ENCODE data around the gene FANCM.
"Not testable (repeated sequence)": the region's sequence is repeated elsewhere in the genome, so short reads cannot be mapped to it uniquely, and the experiment has no call there.

Gene FANCM

GRCh38 chr14:45212231-45212630 is 76.5 kb downstream of the FANCM start:
- no peaks in the 10 kb centered on the region for H4K20me1 ChIP-seq (ENCODE audit: insufficient read depth, low read length)
- ATAC-seq (ENCODE audit: insufficient read depth, low read depth) (no peak), DNase-seq (no peak)
- no peak overlapping the region for H3K9ac ChIP-seq (ENCODE audit: low read depth, low read length)
- H3K27me3 ChIP-seq (ENCODE audit: insufficient read depth, low read length, poor library complexity), result no peaks in the 10 kb centered on the region
- no peak for TF ChIP-seq EZH2 (IDR thresholded peaks at IDR 0.05; ENCODE audit: borderline replicate concordance, low read depth, low read length, severe bottlenecking)
- no peak for TF ChIP-seq CTCF (IDR thresholded peaks at IDR 0.05; ENCODE audit: borderline replicate concordance, extremely low read depth, low read length, poor library complexity, severe bottlenecking)
- no peak overlapping the region for H3K4me2 ChIP-seq (ENCODE audit: insufficient read depth, low read length)
- no peaks in the 10 kb centered on the region for H3K79me2 ChIP-seq (ENCODE audit: insufficient read depth, low read length)
- no peak overlapping the region for H3K4me3 ChIP-seq (ENCODE audit: low read depth in 1 of 2, low read length in 2 of 2)
- H3K27ac ChIP-seq (ENCODE audit: low read length), result no peak overlapping the region
- no peaks in the 10 kb centered on the region for H3K9me3 ChIP-seq (ENCODE audit: insufficient read depth, low read length, severe bottlenecking)
- H3K4me1 ChIP-seq (ENCODE audit: insufficient read depth, low read length), result no peaks in the 10 kb centered on the region
- H2AFZ ChIP-seq (ENCODE audit: low read depth, low read length), result no peak overlapping the region
- H3K36me3 ChIP-seq (ENCODE audit: insufficient read depth, low read length), result peaks cover 93% of the 10 kb centered on the region

GRCh38 chr14:45213716-45214115 is 78.0 kb downstream of the FANCM start:
- H3K9ac ChIP-seq (ENCODE audit: low read depth, low read length); H3K27ac ChIP-seq (ENCODE audit: low read length); H4K20me1 ChIP-seq (ENCODE audit: insufficient read depth, low read length); DNase-seq; H3K4me1 ChIP-seq (ENCODE audit: insufficient read depth, low read length); H3K4me2 ChIP-seq (ENCODE audit: insufficient read depth, low read length); H3K79me2 ChIP-seq (ENCODE audit: insufficient read depth, low read length); H3K4me3 ChIP-seq (ENCODE audit: low read depth in 1 of 2, low read length in 2 of 2); H3K27me3 ChIP-seq (ENCODE audit: insufficient read depth, low read length, poor library complexity); ATAC-seq (ENCODE audit: insufficient read depth, low read depth); H3K9me3 ChIP-seq (ENCODE audit: insufficient read depth, low read length, severe bottlenecking); H2AFZ ChIP-seq (ENCODE audit: low read depth, low read length): not testable (repeated sequence)
- peaks cover 93% of the 10 kb centered on the region for H3K36me3 ChIP-seq (ENCODE audit: insufficient read depth, low read length)

GRCh38 chr14:45214341-45214740 is 78.6 kb downstream of the FANCM start:
- not testable (repeated sequence) for H3K27me3 ChIP-seq (ENCODE audit: insufficient read depth, low read length, poor library complexity)

GRCh38 chr14:45222485-45223262 is 86.9 kb downstream of the FANCM start:
- H4K20me1 ChIP-seq (ENCODE audit: insufficient read depth, low read length), result no peaks in the 10 kb centered on the region; the same call in 1 of the 2 replicates
- no peaks in the 10 kb centered on the region for H3K79me2 ChIP-seq (ENCODE audit: insufficient read depth, low read length)
- TF ChIP-seq CTCF (IDR thresholded peaks at IDR 0.05; ENCODE audit: borderline replicate concordance, extremely low read depth, low read length, poor library complexity, severe bottlenecking) (no peak), EZH2 (IDR thresholded peaks at IDR 0.05; ENCODE audit: borderline replicate concordance, low read depth, low read length, severe bottlenecking) (no peak)
- no peak overlapping the region for H3K27ac ChIP-seq (ENCODE audit: low read length)
- H3K36me3 ChIP-seq (ENCODE audit: insufficient read depth, low read length), result peaks cover 81% of the 10 kb centered on the region
- DNase-seq (no peak), ATAC-seq (ENCODE audit: insufficient read depth, low read depth) (no peak; the same call in 2 of the 3 replicates)
- no peaks in the 10 kb centered on the region for H3K4me1 ChIP-seq (ENCODE audit: insufficient read depth, low read length)
- H3K9ac ChIP-seq (ENCODE audit: low read depth, low read length), result no peak overlapping the region
- H3K9me3 ChIP-seq (ENCODE audit: insufficient read depth, low read length, severe bottlenecking), result no peaks in the 10 kb centered on the region
- no peak overlapping the region for H2AFZ ChIP-seq (ENCODE audit: low read depth, low read length)
- no peak overlapping the region for H3K4me3 ChIP-seq (ENCODE audit: low read depth in 1 of 2, low read length in 2 of 2)
- H3K4me2 ChIP-seq (ENCODE audit: insufficient read depth, low read length), result no peak overlapping the region
- no peaks in the 10 kb centered on the region for H3K27me3 ChIP-seq (ENCODE audit: insufficient read depth, low read length, poor library complexity)

More at GRCh38 chr14:45214341-45214740, 78.6 kb downstream of the FANCM start:
- H3K4me3 ChIP-seq (ENCODE audit: low read depth in 1 of 2, low read length in 2 of 2); H3K9ac ChIP-seq (ENCODE audit: low read depth, low read length); H2AFZ ChIP-seq (ENCODE audit: low read depth, low read length); H3K79me2 ChIP-seq (ENCODE audit: insufficient read depth, low read length); H3K4me1 ChIP-seq (ENCODE audit: insufficient read depth, low read length); H4K20me1 ChIP-seq (ENCODE audit: insufficient read depth, low read length); DNase-seq; ATAC-seq (ENCODE audit: insufficient read depth, low read depth); H3K27ac ChIP-seq (ENCODE audit: low read length); H3K4me2 ChIP-seq (ENCODE audit: insufficient read depth, low read length); H3K9me3 ChIP-seq (ENCODE audit: insufficient read depth, low read length, severe bottlenecking): not testable (repeated sequence)
- H3K36me3 ChIP-seq (ENCODE audit: insufficient read depth, low read length), result peaks cover 93% of the 10 kb centered on the region

Data from DND-41 (cell line).